Activated CD4-positive, alpha-beta T cell treated with anti-CD3 and anti-CD28 coated beads, Interleukin-2, amount 10 ng/mL, durations not matched to agents 7 days and 5 days (primary cell): ENCODE measurements around the gene APEH. TPM values are rescaled to one million over a fixed set of nuclear protein-coding genes. Genes with fewer than 3 reads are reported as not detected.

Source experiments
- CTCF ChIA-PET: fragments of 350-600 bp; sonication (Branson Sonifier 250); formaldehyde crosslinking; loops from one replicate; lab custom pipeline; 2021; ENCODE audit warnings: antibody characterized with exemption; lab: Charles Lee
- POLR2A ChIA-PET: fragments of 350-600 bp; sonication (Branson Sonifier 250); formaldehyde crosslinking; loops from one replicate; lab custom pipeline; 2021; ENCODE audit warnings: antibody characterized with exemption; lab: Charles Lee
- DNase-seq: peaks from one replicate; pipeline ENCODE4 v3.0.0-alpha.2; 2020
- H3K27ac Mint-ChIP-seq: one replicate; pipeline ENCODE4 v1.8.0; 2021; ENCODE audit warnings: mild to moderate bottlenecking, moderate library complexity, mixed read lengths
- H3K27me3 Mint-ChIP-seq: one replicate; pipeline ENCODE4 v1.8.0; 2021; ENCODE audit warnings: mixed read lengths
- H3K36me3 Mint-ChIP-seq: one replicate; pipeline ENCODE4 v1.8.0; 2021; ENCODE audit warnings: low read depth, mixed read lengths
- H3K4me1 Mint-ChIP-seq: one replicate; pipeline ENCODE4 v1.8.0; 2021; ENCODE audit warnings: mixed read lengths
- H3K4me3 Mint-ChIP-seq: one replicate; pipeline ENCODE4 v1.8.0; 2021; ENCODE audit warnings: mild to moderate bottlenecking, moderate library complexity, mixed read lengths
- H3K9me3 Mint-ChIP-seq: one replicate; pipeline ENCODE4 v1.8.0; 2021; ENCODE audit warnings: mixed read lengths
- total RNA-seq, 2 experiments: library from RNA; stranded (reverse); gene quantifications; one replicate each; pipeline ENCODE4 v1.2.3, GENCODE V29; 2021

Gene APEH
- total RNA-seq, 2 experiments from 2014 or later, result 137 TPM

- no peak overlapping the region for H3K27ac Mint-ChIP-seq
- no peaks in the 10 kb centered on the region for H3K36me3 Mint-ChIP-seq
- no peaks in the 10 kb centered on the region for H3K4me1 Mint-ChIP-seq
- POLR2A ChIA-PET, result no interaction called here
- DNase-seq, result no peak
- no peaks in the 10 kb centered on the region for H3K9me3 Mint-ChIP-seq
- H3K27me3 Mint-ChIP-seq, result no peaks in the 10 kb centered on the region
- CTCF ChIA-PET, result interaction anchor here (0.7 to 2.2 kb wide), 5 partner anchors 8 to 113 kb away, joined by 3 to 10 read pairs (median 3); no protein-coding TSS in a partner anchor
- no peak overlapping the region for H3K4me3 Mint-ChIP-seq
Measured at GRCh38 chr3:49652903-49653415, 21.2 kb upstream of the APEH start.

- ChIA-PET CTCF (interaction anchor here (0.7 to 1.0 kb wide), 2 partner anchors 9 to 86 kb away, joined by 3 read pairs; no protein-coding TSS in a partner anchor), POLR2A (no interaction called here)
- no peaks in the 10 kb centered on the region for H3K36me3 Mint-ChIP-seq
Measured at GRCh38 chr3:49653621-49654020, 20.5 kb upstream of the APEH start.

GRCh38 chr3:49654176-49654825, 19.9 kb upstream of the APEH start:
- no peaks in the 10 kb centered on the region for H3K4me1 Mint-ChIP-seq
- H3K4me3 Mint-ChIP-seq, result no peak overlapping the region
- H3K36me3 Mint-ChIP-seq, result no peaks in the 10 kb centered on the region
- H3K27me3 Mint-ChIP-seq, result no peaks in the 10 kb centered on the region
- no peak overlapping the region for H3K27ac Mint-ChIP-seq
- H3K9me3 Mint-ChIP-seq, result no peaks in the 10 kb centered on the region
- ChIA-PET CTCF (interaction anchor here (1.0 to 1.1 kb wide), 2 partner anchors 17 to 115 kb away, joined by 3 to 4 read pairs; no protein-coding TSS in a partner anchor), POLR2A (no interaction called here)
- DNase-seq, result no peak

More at GRCh38 chr3:49653621-49654020, 20.5 kb upstream of the APEH start:
- no peak for DNase-seq
- no peak overlapping the region for H3K4me3 Mint-ChIP-seq
- H3K4me1 Mint-ChIP-seq, result no peaks in the 10 kb centered on the region
- H3K27ac Mint-ChIP-seq, result no peak overlapping the region
- no peaks in the 10 kb centered on the region for H3K9me3 Mint-ChIP-seq
- H3K27me3 Mint-ChIP-seq, result no peaks in the 10 kb centered on the region

GRCh38 chr3:49654955-49655556, 19.1 kb upstream of the APEH start:
- Mint-ChIP-seq H3K36me3 (no peaks in the 10 kb centered on the region), H3K4me3 (no peak overlapping the region), H3K27ac (no peak overlapping the region), H3K9me3 (no peaks in the 10 kb centered on the region), H3K27me3 (no peaks in the 10 kb centered on the region), H3K4me1 (no peaks in the 10 kb centered on the region)
- no peak for DNase-seq
- POLR2A ChIA-PET, result no interaction called here
- CTCF ChIA-PET, result interaction anchor here (0.7 to 1.1 kb wide), 3 partner anchors 16 to 652 kb away, joined by 3 to 4 read pairs (median 3); no protein-coding TSS in a partner anchor

- no peaks in the 10 kb centered on the region for H3K27me3 Mint-ChIP-seq
- H3K4me3 Mint-ChIP-seq, result no peak overlapping the region
- H3K9me3 Mint-ChIP-seq, result no peaks in the 10 kb centered on the region
- CTCF ChIA-PET, result interaction anchor here (0.7 to 1.1 kb wide), 3 partner anchors 16 to 651 kb away, joined by 3 to 4 read pairs (median 3); no protein-coding TSS in a partner anchor
- H3K36me3 Mint-ChIP-seq, result no peaks in the 10 kb centered on the region
- no peaks in the 10 kb centered on the region for H3K4me1 Mint-ChIP-seq
- no peak overlapping the region for H3K27ac Mint-ChIP-seq
- DNase-seq, result no peak
- POLR2A ChIA-PET, result no interaction called here
Measured at GRCh38 chr3:49655731-49656285, 18.3 kb upstream of the APEH start.

GRCh38 chr3:49656541-49657112, 17.5 kb upstream of the APEH start:
- ChIA-PET POLR2A (no interaction called here), CTCF (interaction anchor here (1.0 kb wide), 1 partner anchor 117 kb away, joined by 3 read pairs; no protein-coding TSS in a partner anchor)
- H3K27me3 Mint-ChIP-seq, result no peaks in the 10 kb centered on the region
- H3K27ac Mint-ChIP-seq, result no peak overlapping the region
- H3K4me3 Mint-ChIP-seq, result no peak overlapping the region
- H3K4me1 Mint-ChIP-seq, result no peaks in the 10 kb centered on the region
- H3K9me3 Mint-ChIP-seq, result no peaks in the 10 kb centered on the region
- DNase-seq, result no peak
- H3K36me3 Mint-ChIP-seq, result no peaks in the 10 kb centered on the region

- H3K9me3 Mint-ChIP-seq, result no peaks in the 10 kb centered on the region
- no peaks in the 10 kb centered on the region for H3K4me1 Mint-ChIP-seq
- no peak overlapping the region for H3K27ac Mint-ChIP-seq
- ChIA-PET POLR2A (interaction anchor here (0.7 kb wide), 1 partner anchor 14 kb away, joined by 3 read pairs; no protein-coding TSS in a partner anchor), CTCF (interaction anchor here (0.5 kb wide), 1 partner anchor 78 kb away, joined by 3 read pairs; no protein-coding TSS in a partner anchor)
- DNase-seq, result no peak
- no peaks in the 10 kb centered on the region for H3K27me3 Mint-ChIP-seq
- no peak overlapping the region for H3K4me3 Mint-ChIP-seq
- H3K36me3 Mint-ChIP-seq, result no peaks in the 10 kb centered on the region
Measured at GRCh38 chr3:49657208-49657915, 16.8 kb upstream of the APEH start.

GRCh38 chr3:49658711-49659110, 15.4 kb upstream of the APEH start:
- ChIA-PET CTCF (no interaction called here), POLR2A (no interaction called here)
- H3K36me3 Mint-ChIP-seq, result no peaks in the 10 kb centered on the region
- no peaks in the 10 kb centered on the region for H3K4me1 Mint-ChIP-seq
- no peak overlapping the region for H3K4me3 Mint-ChIP-seq
- H3K27ac Mint-ChIP-seq, result no peak overlapping the region
- no peaks in the 10 kb centered on the region for H3K27me3 Mint-ChIP-seq
- no peaks in the 10 kb centered on the region for H3K9me3 Mint-ChIP-seq
- DNase-seq, result no peak

GRCh38 chr3:49659756-49660155, 14.4 kb upstream of the APEH start:
- H3K36me3 Mint-ChIP-seq, result no peaks in the 10 kb centered on the region
- H3K27ac Mint-ChIP-seq, result no peak overlapping the region
- no peaks in the 10 kb centered on the region for H3K4me1 Mint-ChIP-seq
- no peaks in the 10 kb centered on the region for H3K27me3 Mint-ChIP-seq
- no peak overlapping the region for H3K4me3 Mint-ChIP-seq
- no peak for DNase-seq
- H3K9me3 Mint-ChIP-seq, result no peaks in the 10 kb centered on the region
- POLR2A ChIA-PET, result no interaction called here
- CTCF ChIA-PET, result interaction anchor here (1.2 to 1.5 kb wide), 2 partner anchors 12 to 120 kb away, joined by 5 to 10 read pairs; no protein-coding TSS in a partner anchor

GRCh38 chr3:49661281-49661680, 12.9 kb upstream of the APEH start:
- ChIA-PET POLR2A (no interaction called here), CTCF (interaction anchor here (1.5 kb wide), 1 partner anchor 122 kb away, joined by 5 read pairs; no protein-coding TSS in a partner anchor)
- Mint-ChIP-seq H3K27me3 (no peaks in the 10 kb centered on the region), H3K4me1 (peaks cover 2% of the 10 kb centered on the region), H3K4me3 (no peak overlapping the region), H3K9me3 (no peaks in the 10 kb centered on the region), H3K27ac (no peak overlapping the region), H3K36me3 (no peaks in the 10 kb centered on the region)
- DNase-seq, result no peak

- Mint-ChIP-seq H3K4me1 (peaks cover 2% of the 10 kb centered on the region), H3K36me3 (no peaks in the 10 kb centered on the region), H3K9me3 (no peaks in the 10 kb centered on the region), H3K27ac (no peak overlapping the region), H3K4me3 (no peak overlapping the region), H3K27me3 (no peaks in the 10 kb centered on the region)
- no peak for DNase-seq
- POLR2A ChIA-PET, result no interaction called here
- CTCF ChIA-PET, result interaction anchor here (2.0 kb wide), 1 partner anchor 9 kb away, joined by 7 read pairs; no protein-coding TSS in a partner anchor
Measured at GRCh38 chr3:49662021-49662420, 12.1 kb upstream of the APEH start.
